Measurements from ENCODE around the gene HLA-B. TPM values are rescaled to one million over a fixed set of nuclear protein-coding genes. Genes with fewer than 3 reads are reported as not detected.
A peak's percentile ranks its signal among the peaks of the same experiment; 100 is the strongest.

Gene HLA-B
- total RNA-seq, 2 experiments from 2014 or later = 4,654 to 4,702 TPM

- DNase-seq = no peak
- ChIA-PET CTCF (interaction anchor here (0.9 to 2.0 kb wide), 4 partner anchors 11 to 56 kb away, joined by 3 to 8 read pairs (median 3); no protein-coding TSS in a partner anchor), POLR2A (interaction anchor here (0.8 kb wide), 1 partner anchor 178 kb away, joined by 3 read pairs; no protein-coding TSS in a partner anchor)
- peaks cover 2% of the 10 kb centered on the region for H3K4me1 Mint-ChIP-seq
- H3K27ac Mint-ChIP-seq = no peak overlapping the region
- no peaks in the 10 kb centered on the region for H3K9me3 Mint-ChIP-seq
- H3K36me3 Mint-ChIP-seq (ENCODE audit: low read depth) = peaks cover 2% of the 10 kb centered on the region
- H3K27me3 Mint-ChIP-seq = peaks cover 40% of the 10 kb centered on the region
- no peak overlapping the region for H3K4me3 Mint-ChIP-seq
Measured at GRCh38 chr6:31308845-31309175, 48.2 kb downstream of the HLA-B start.

DNA sequence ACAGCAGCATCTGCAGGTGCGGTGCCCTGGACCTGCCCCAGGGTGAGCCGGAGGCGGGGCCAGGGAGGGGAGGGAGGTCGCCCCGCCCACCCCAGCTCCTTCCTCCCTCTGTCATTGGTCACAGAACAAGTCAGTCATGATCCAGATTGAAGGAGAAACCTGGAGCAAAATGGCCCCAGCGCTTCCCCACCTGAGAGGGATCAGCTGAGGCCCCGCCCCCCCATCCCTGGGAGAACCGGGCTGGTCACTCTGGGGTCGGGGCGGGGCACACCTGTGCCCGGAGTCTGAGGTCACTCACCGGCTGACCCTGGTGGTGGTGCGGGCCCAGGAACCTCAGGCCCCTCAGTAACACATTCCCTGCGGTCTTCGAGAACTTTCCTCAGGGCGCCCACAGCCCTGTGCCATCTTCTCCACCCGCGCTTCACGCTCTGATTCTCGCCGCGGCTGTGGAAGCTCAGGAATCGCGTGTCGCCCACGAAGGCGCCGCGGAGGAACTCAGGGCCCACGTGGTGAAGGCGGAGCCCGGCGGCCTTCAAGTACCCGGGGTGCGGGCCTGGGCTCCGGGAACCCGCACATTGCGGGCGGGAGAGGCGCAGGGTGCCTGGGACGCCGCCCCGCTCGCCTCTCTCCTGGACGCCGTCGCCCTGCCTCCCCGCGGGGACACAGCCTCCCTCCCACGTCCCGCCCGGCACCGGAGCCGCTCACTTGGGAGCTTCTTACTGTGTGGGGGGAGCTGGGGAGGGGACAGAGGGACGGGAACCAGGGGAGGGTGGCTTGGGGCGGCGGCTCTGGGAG lies 48.7 kb downstream of the HLA-B start:
- DNase-seq = peak; percentile 50
- Mint-ChIP-seq H3K4me3 (peak overlapping the region; percentile 57), H3K27me3 (peaks cover 44% of the 10 kb centered on the region), H3K27ac (peak overlapping the region; percentile 58), H3K4me1 (peaks cover 2% of the 10 kb centered on the region), H3K9me3 (no peaks in the 10 kb centered on the region), H3K36me3 (ENCODE audit: low read depth) (peaks cover 2% of the 10 kb centered on the region)
- ChIA-PET POLR2A (interaction anchor here (0.8 kb wide), 1 partner anchor 177 kb away, joined by 3 read pairs; no protein-coding TSS in a partner anchor), CTCF (interaction anchor here (0.9 to 2.0 kb wide), 4 partner anchors 11 to 55 kb away, joined by 3 to 8 read pairs (median 3); no protein-coding TSS in a partner anchor)

GRCh38 chr6:31307669-31308049 lies 49.3 kb downstream of the HLA-B start:
- Mint-ChIP-seq H3K9me3 (no peaks in the 10 kb centered on the region), H3K27me3 (peaks cover 44% of the 10 kb centered on the region), H3K36me3 (ENCODE audit: low read depth) (peaks cover 2% of the 10 kb centered on the region), H3K4me3 (no peak overlapping the region), H3K4me1 (peaks cover 2% of the 10 kb centered on the region), H3K27ac (no peak overlapping the region)
- ChIA-PET POLR2A (no interaction called here), CTCF (interaction anchor here (2.0 kb wide), 1 partner anchor 10 kb away, joined by 8 read pairs; no protein-coding TSS in a partner anchor)
- no peak for DNase-seq

- H3K27ac Mint-ChIP-seq = no peak overlapping the region
- CTCF ChIA-PET = interaction anchor here (0.7 to 2.0 kb wide), 2 partner anchors 12 to 61 kb away, joined by 3 to 8 read pairs; no protein-coding TSS in a partner anchor
- H3K4me3 Mint-ChIP-seq = no peak overlapping the region
- H3K27me3 Mint-ChIP-seq = peaks cover 36% of the 10 kb centered on the region
- no peak for DNase-seq
- H3K4me1 Mint-ChIP-seq = peaks cover 2% of the 10 kb centered on the region
- POLR2A ChIA-PET = no interaction called here
- peaks cover 2% of the 10 kb centered on the region for H3K36me3 Mint-ChIP-seq (ENCODE audit: low read depth)
- H3K9me3 Mint-ChIP-seq = no peaks in the 10 kb centered on the region
Measured at GRCh38 chr6:31305703-31306219, 51.2 kb downstream of the HLA-B start.

DNA sequence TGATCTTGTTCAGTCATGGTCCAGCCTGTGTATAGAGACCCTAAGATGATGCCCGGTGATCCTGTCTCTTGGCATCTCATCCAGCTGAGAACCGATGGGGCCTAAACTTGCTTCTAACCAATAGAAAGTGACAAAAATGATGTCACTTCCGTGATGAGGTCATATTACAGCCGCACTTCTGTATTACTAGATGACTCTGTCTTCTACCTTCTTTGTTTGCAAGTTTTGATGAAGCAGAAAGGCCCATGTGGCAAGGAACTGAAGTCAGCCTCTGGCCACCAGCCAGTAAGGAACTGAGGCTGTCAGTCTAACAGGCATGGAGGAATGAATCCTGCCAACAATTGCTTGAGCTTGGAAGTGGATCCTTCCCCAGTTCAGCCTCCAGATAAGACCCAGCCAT lies 52.3 kb downstream of the HLA-B start:
- ChIA-PET CTCF (interaction anchor here (0.9 to 2.0 kb wide), 4 partner anchors 8 to 72 kb away, joined by 3 to 8 read pairs (median 4); no protein-coding TSS in a partner anchor), POLR2A (no interaction called here)
- no peak for DNase-seq
- Mint-ChIP-seq H3K27me3 (peaks cover 29% of the 10 kb centered on the region), H3K4me3 (no peak overlapping the region), H3K4me1 (peaks cover 2% of the 10 kb centered on the region), H3K9me3 (no peaks in the 10 kb centered on the region), H3K27ac (no peak overlapping the region), H3K36me3 (ENCODE audit: low read depth) (peaks cover 2% of the 10 kb centered on the region)

Small RNA genes lying within 50 kb of the gene (microRNA-seq; reads per million reads assigned to microRNA genes)
- 3.6 reads per million, percentile 21 among the genes with 10 or more reads in this experiment for gene MIR6891 (ENCODE audit: borderline microRNAs expressed, borderline replicate concordance)

Other genes starting within 250 kb of the HLA-B start
- not detected for gene C6orf15, start 244.6 kb downstream of the HLA-B start, total RNA-seq
- under 1 TPM in 1 of 2 experiments, not detected in 1; 0.57 TPM for gene PSORS1C1, start 242.4 kb downstream of the HLA-B start, total RNA-seq
- gene CDSN, start 236.7 kb downstream of the HLA-B start, total RNA-seq = not detected
- not detected for gene PSORS1C2, start 218.1 kb downstream of the HLA-B start, total RNA-seq
- gene CCHCR1, start 199.4 kb downstream of the HLA-B start, total RNA-seq = 10 to 100 TPM; 43.4 to 44.7 TPM
- 10 to 100 TPM; 86.3 to 86.7 TPM for gene TCF19, start 198.6 kb downstream of the HLA-B start, total RNA-seq
- under 1 TPM in 1 of 2 experiments, not detected in 1; 0.20 TPM for gene POU5F1, start 186.5 kb downstream of the HLA-B start, total RNA-seq
- gene HLA-C, start 85.1 kb downstream of the HLA-B start, total RNA-seq = 1,000 to 10,000 TPM; 1,296 to 1,446 TPM
- 10 to 100 TPM; 10.5 to 10.8 TPM for gene MICA, start 46.4 kb upstream of the HLA-B start, total RNA-seq
- 10 to 100 TPM; 54.2 to 55.7 TPM for gene MICB, start 141.0 kb upstream of the HLA-B start, total RNA-seq
- not detected for gene MCCD1, start 171.8 kb upstream of the HLA-B start, total RNA-seq
- 100 to 1,000 TPM; 420 to 442 TPM for gene DDX39B, start 184.8 kb upstream of the HLA-B start, total RNA-seq
- gene ATP6V1G2, start 189.4 kb upstream of the HLA-B start, total RNA-seq = 1 to 10 TPM; 3.6 to 3.7 TPM
- 10 to 100 TPM; 15.8 to 16.0 TPM for gene NFKBIL1, start 190.4 kb upstream of the HLA-B start, total RNA-seq
- 10 to 100 TPM; 20.9 to 27.0 TPM for gene LTA, start 215.1 kb upstream of the HLA-B start, total RNA-seq
- 10 to 100 TPM; 46.5 to 47.1 TPM for gene TNF, start 218.4 kb upstream of the HLA-B start, total RNA-seq
- 100 to 1,000 TPM; 585 to 747 TPM for gene LTB, start 225.2 kb upstream of the HLA-B start, total RNA-seq
- gene LST1, start 229.1 kb upstream of the HLA-B start, total RNA-seq = 10 to 100 TPM; 33.3 to 36.8 TPM
- gene NCR3, start 235.8 kb upstream of the HLA-B start, total RNA-seq = 10 to 100 TPM; 20.0 to 23.8 TPM

Data from activated CD4-positive, alpha-beta T cell treated with anti-CD3 and anti-CD28 coated beads, Interleukin-2, amount 10 ng/mL, durations not matched to agents 7 days and 5 days (primary cell).